ENCODE measurements around the gene MXRA7. TPM values are rescaled to one million over a fixed set of nuclear protein-coding genes. Genes with fewer than 3 reads are reported as not detected.

The MXRA7 gene
- polyA plus RNA-seq, 1 of the 3 experiments (the other 2 are of a cell fraction) = 154 TPM

DNA sequence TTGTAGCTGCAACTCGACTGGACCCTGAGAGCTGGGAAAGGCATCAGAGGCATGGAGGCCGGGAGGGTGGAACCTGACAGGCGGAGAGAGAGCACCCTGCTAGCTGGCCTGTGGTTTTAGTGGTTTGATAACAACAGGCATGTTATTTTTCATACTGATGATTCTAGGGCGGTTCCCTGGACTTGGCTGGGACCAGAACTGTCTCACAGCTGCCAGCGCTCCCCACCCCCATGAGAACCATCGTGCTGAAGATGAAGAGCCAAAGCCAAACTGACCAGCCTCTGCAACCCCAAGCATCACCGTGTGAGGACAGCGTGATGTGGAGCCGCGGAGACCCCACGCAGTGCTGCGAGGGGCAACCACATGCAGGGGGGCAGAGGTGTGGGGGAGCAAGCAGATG lies 28.5 kb downstream of the MXRA7 start:
- Histone ChIP-seq H3K4me2 (no peak overlapping the region), H4K20me1 (ENCODE audit: insufficient read depth) (peaks cover 7% of the 10 kb centered on the region), H3K79me2 (ENCODE audit: insufficient read depth) (no peaks in the 10 kb centered on the region), H3K9me3 (no peaks in the 10 kb centered on the region), H3K9ac (no peak overlapping the region), H3F3A (replicated peaks; ENCODE audit: insufficient read depth) (peaks cover 4% of the 10 kb centered on the region), H2AFZ (ENCODE audit: low read depth) (no peak overlapping the region), H3K4me1 (ENCODE audit: control insufficient read depth in 1 of 2, insufficient read depth in 2 of 2, low read depth in 1 of 2, low read length in 1 of 2) (peaks cover 0 to 31% of the 10 kb centered on the region in 2 experiments; a peak in 1 of 4 replicates), H3K4me3 (ENCODE audit: low read depth in 2 of 2, low read length in 1 of 2) (no peak overlapping the region), H3K9me2 (no peaks in the 10 kb centered on the region), H3K36me3 (replicated peaks in 1 of 2; ENCODE audit: control insufficient read depth in 1 of 2, insufficient read depth in 2 of 2, low read length in 1 of 2) (peaks cover 21 to 43% of the 10 kb centered on the region in 2 experiments), H3K27me3 (ENCODE audit: insufficient read depth) (no peaks in the 10 kb centered on the region), H3K27ac (ENCODE audit: low read depth in 2 of 2, low read length in 1 of 2) (no peak overlapping the region)
- TF ChIP-seq JUND (IDR thresholded peaks at IDR 0.05) (no peak), GABPA (IDR thresholded peaks at IDR 0.05; ENCODE audit: low read depth) (no peak), FOXM1 (IDR thresholded peaks at IDR 0.05; ENCODE audit: low read depth) (no peak)
- WGBS (ENCODE audit: low lambda C conversion rate) = 92% methylated on average over 12 of the region's 12 CpGs
- CTCF ChIA-PET = interaction anchor here (0.8 to 12.2 kb wide), 31 partner anchors 9 to 385 kb away, joined by 3 to 255 read pairs (median 6); partner anchors contain the start of genes MXRA7 and ST6GALNAC2
- POLR2A ChIA-PET = interaction anchor here (0.6 to 2.1 kb wide), 8 partner anchors 11 to 158 kb away, joined by 3 to 8 read pairs (median 4); no protein-coding TSS in a partner anchor
- no peak for DNase-seq

DNA sequence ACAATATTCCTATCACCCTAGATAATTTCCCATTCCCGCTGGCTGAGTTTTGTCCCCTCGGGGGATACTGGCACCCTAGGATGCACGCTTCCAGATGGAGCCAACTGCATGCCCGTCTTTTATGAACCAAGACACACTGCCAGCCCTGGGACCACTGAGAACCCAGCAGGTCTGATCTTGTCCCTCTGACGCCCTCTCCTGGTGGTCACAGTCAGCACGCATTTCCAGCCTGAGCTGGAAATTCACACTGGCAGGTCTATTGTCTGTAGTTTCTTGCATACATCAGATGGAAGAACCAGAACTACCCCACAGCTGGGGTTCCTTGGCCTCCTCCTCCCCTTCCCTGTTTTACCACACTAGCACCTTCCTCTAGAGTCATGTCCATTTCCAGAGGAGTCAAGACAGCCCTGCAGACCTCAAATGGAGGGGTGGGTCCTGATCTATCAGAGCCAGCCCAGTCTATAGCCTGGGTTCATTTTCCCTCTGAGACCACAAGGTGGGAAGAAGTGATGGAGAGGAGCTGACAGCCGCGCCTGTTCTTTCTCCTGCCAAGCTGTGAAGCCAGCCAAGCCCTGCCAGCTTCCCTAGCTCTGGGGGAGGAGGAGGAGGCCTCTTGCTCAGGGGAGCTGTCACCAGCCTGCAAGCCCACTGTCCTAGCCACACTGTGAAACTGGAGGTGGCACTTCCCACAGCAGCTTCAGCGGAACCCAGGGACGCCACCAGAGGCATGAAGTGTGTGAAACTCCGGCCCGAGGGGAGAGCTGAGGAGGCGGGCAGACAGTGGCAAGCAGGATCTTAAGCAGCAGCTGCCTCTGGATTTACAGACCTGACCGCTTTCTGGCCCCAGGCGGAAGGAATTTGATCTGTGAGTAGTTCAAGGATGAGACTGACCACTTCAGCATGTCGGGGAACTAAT lies 29.3 kb downstream of the MXRA7 start:
- H3K27ac ChIP-seq (ENCODE audit: low read depth in 2 of 2, low read length in 1 of 2) = peak overlapping the region in 1 of 2 experiments; percentile 23; a peak in 1 of 4 replicates
- no peak overlapping the region; a peak in 1 of 4 replicates for H3K4me3 ChIP-seq (ENCODE audit: low read depth in 2 of 2, low read length in 1 of 2)
- H2AFZ ChIP-seq (ENCODE audit: low read depth) = no peak overlapping the region
- no peaks in the 10 kb centered on the region for H3K9me3 ChIP-seq
- no peaks in the 10 kb centered on the region for H3K79me2 ChIP-seq (ENCODE audit: insufficient read depth)
- POLR2A ChIA-PET = interaction anchor here (0.6 to 2.1 kb wide), 14 partner anchors 10 to 161 kb away, joined by 3 to 8 read pairs (median 4); partner anchors contain the start of gene JMJD6
- peak; percentile 89 for DNase-seq
- H3K27me3 ChIP-seq (ENCODE audit: insufficient read depth) = no peaks in the 10 kb centered on the region
- peaks cover 0 to 23% of the 10 kb centered on the region in 2 experiments; a peak in 1 of 4 replicates for H3K4me1 ChIP-seq (ENCODE audit: control insufficient read depth in 1 of 2, insufficient read depth in 2 of 2, low read depth in 1 of 2, low read length in 1 of 2)
- H3K9me2 ChIP-seq = no peaks in the 10 kb centered on the region
- peaks cover 4% of the 10 kb centered on the region for H3F3A ChIP-seq (replicated peaks; ENCODE audit: insufficient read depth)
- CTCF ChIA-PET = interaction anchor here (0.6 to 12.2 kb wide), 67 partner anchors 9 to 836 kb away, joined by 3 to 255 read pairs (median 4); partner anchors contain the start of genes CYGB, MXRA7, PRCD and ST6GALNAC2
- WGBS (ENCODE audit: low lambda C conversion rate) = 54% methylated on average over 16 of the region's 16 CpGs
- peaks cover 7% of the 10 kb centered on the region; the same call in 1 of the 2 replicates for H4K20me1 ChIP-seq (ENCODE audit: insufficient read depth)
- H3K4me2 ChIP-seq = no peak overlapping the region
- peaks cover 21 to 44% of the 10 kb centered on the region in 2 experiments for H3K36me3 ChIP-seq (replicated peaks in 1 of 2; ENCODE audit: control insufficient read depth in 1 of 2, insufficient read depth in 2 of 2, low read length in 1 of 2)
- TF ChIP-seq, protein P1, sequence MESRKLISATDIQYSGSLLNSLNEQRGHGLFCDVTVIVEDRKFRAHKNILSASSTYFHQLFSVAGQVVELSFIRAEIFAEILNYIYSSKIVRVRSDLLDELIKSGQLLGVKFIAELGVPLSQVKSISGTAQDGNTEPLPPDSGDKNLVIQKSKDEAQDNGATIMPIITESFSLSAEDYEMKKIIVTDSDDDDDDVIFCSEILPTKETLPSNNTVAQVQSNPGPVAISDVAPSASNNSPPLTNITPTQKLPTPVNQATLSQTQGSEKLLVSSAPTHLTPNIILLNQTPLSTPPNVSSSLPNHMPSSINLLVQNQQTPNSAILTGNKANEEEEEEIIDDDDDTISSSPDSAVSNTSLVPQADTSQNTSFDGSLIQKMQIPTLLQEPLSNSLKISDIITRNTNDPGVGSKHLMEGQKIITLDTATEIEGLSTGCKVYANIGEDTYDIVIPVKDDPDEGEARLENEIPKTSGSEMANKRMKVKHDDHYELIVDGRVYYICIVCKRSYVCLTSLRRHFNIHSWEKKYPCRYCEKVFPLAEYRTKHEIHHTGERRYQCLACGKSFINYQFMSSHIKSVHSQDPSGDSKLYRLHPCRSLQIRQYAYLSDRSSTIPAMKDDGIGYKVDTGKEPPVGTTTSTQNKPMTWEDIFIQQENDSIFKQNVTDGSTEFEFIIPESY (IDR thresholded peaks at IDR 0.05; ENCODE audit: borderline replicate concordance, low read depth) = no peak
- peak; percentile 36; the same call in 1 of the 2 replicates for TF ChIP-seq SIN3A (IDR thresholded peaks at IDR 0.05; ENCODE audit: borderline replicate concordance, low read depth, low read length)
- no peak for TF ChIP-seq TEAD4 (IDR thresholded peaks at IDR 0.05; ENCODE audit: borderline replicate concordance, insufficient read depth)
- no peak for TF ChIP-seq FOXJ3 (CRISPR knock-in tag; IDR thresholded peaks at IDR 0.05)
- TF ChIP-seq RCOR1 (IDR thresholded peaks at IDR 0.05; ENCODE audit: low read length) = peak; percentile 37; the same call in 1 of the 2 replicates
- TF ChIP-seq SMC3 (IDR thresholded peaks at IDR 0.05; ENCODE audit: low read depth, low read length) = peak; percentile 95
- peak; percentile 95 for TF ChIP-seq RAD21 (IDR thresholded peaks at IDR 0.05; ENCODE audit: low read length)
- TF ChIP-seq, protein P2, sequence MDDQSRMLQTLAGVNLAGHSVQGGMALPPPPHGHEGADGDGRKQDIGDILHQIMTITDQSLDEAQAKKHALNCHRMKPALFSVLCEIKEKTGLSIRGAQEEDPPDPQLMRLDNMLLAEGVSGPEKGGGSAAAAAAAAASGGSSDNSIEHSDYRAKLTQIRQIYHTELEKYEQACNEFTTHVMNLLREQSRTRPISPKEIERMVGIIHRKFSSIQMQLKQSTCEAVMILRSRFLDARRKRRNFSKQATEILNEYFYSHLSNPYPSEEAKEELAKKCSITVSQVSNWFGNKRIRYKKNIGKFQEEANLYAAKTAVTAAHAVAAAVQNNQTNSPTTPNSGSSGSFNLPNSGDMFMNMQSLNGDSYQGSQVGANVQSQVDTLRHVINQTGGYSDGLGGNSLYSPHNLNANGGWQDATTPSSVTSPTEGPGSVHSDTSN (IDR thresholded peaks at IDR 0.05) = no peak
- peak; percentile 63 for TF ChIP-seq MXI1 (IDR thresholded peaks at IDR 0.05; ENCODE audit: low read depth, low read length)
- no peak for TF ChIP-seq EZH2phosphoT487 (IDR thresholded peaks at IDR 0.05; ENCODE audit: borderline replicate concordance, low read depth)
- no peak for TF ChIP-seq NRF1 (IDR thresholded peaks at IDR 0.05; ENCODE audit: low read depth, low read length)
- TF ChIP-seq, protein P3, sequence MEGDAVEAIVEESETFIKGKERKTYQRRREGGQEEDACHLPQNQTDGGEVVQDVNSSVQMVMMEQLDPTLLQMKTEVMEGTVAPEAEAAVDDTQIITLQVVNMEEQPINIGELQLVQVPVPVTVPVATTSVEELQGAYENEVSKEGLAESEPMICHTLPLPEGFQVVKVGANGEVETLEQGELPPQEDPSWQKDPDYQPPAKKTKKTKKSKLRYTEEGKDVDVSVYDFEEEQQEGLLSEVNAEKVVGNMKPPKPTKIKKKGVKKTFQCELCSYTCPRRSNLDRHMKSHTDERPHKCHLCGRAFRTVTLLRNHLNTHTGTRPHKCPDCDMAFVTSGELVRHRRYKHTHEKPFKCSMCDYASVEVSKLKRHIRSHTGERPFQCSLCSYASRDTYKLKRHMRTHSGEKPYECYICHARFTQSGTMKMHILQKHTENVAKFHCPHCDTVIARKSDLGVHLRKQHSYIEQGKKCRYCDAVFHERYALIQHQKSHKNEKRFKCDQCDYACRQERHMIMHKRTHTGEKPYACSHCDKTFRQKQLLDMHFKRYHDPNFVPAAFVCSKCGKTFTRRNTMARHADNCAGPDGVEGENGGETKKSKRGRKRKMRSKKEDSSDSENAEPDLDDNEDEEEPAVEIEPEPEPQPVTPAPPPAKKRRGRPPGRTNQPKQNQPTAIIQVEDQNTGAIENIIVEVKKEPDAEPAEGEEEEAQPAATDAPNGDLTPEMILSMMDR (IDR thresholded peaks at IDR 0.05) = peak; percentile 95
- H3K9ac ChIP-seq = no peak overlapping the region

Data from SK-N-SH (cell line).